Peyer's patch (tissue), 4 donors: ENCODE measurements around the gene EXOC4. TPM values are rescaled to one million over a fixed set of nuclear protein-coding genes. Genes with fewer than 3 reads are reported as not detected.
A peak's percentile ranks its signal among the peaks of the same experiment; 100 is the strongest.

ENCODE experiments used
- DNase-seq, 3 donors: peaks; one replicate each; pipeline ENCODE4 v3.0.0-alpha.2; 2017 to 2019
- H3K27ac ChIP-seq, 4 donors: fragments of 200-600 bp; sonication (generic); one replicate each; pipeline ENCODE4 v1.5.1; 2016 to 2019
- H3K27me3 ChIP-seq, 2 donors: fragments of 200-600 bp; sonication (generic); one replicate each; pipeline ENCODE4 v1.5.1; 2019
- H3K36me3 ChIP-seq, 3 donors: fragments of 200-600 bp; sonication (generic); one replicate each; pipeline ENCODE4 v1.5.1; 2016 to 2019
- H3K4me1 ChIP-seq, 4 donors: fragments of 200-600 bp; sonication (generic); one replicate each; pipeline ENCODE4 v1.5.1; 2016 to 2019
- H3K4me3 ChIP-seq, 4 donors: fragments of 200-600 bp; sonication (generic); 1 replicate in 3 of 4; 2 replicates in 1 of 4; pipeline ENCODE4 v1.5.1; 2016 to 2019; ENCODE audit warnings: mild to moderate bottlenecking in 1 of 4
- H3K9me3 ChIP-seq, 4 donors: fragments of 200-600 bp; sonication (generic); one replicate each; pipeline ENCODE4 v1.5.1; 2016 to 2019; ENCODE audit warnings: mild to moderate bottlenecking in 1 of 4
- CTCF ChIP-seq, 6 experiments: fragments of 450-650 bp in 4 of 6; fragments of 200-600 bp in 2 of 6; sonication (generic) in 1 of 6; IDR thresholded peaks; one replicate each; pipeline ENCODE4 v1.5.1; 2017 to 2019; ENCODE audit warnings: antibody characterized with exemption in 6 of 6, mild to moderate bottlenecking in 3 of 6, moderate library complexity in 1 of 6
- POLR2A ChIP-seq, 2 donors: fragments of 450-650 bp; IDR thresholded peaks; one replicate each; pipeline ENCODE4 v1.5.1; 2017; ENCODE audit warnings: antibody characterized with exemption in 2 of 2, mild to moderate bottlenecking in 2 of 2, moderate library complexity in 2 of 2
- total RNA-seq, 4 donors: library from RNA; depleted of rRNA; stranded (reverse); fragments of >200 nt; gene quantifications; one replicate each; pipeline ENCODE4 v1.1.0, GENCODE V29; 2016

Gene EXOC4
- total RNA-seq, 4 donors from 2014 or later: 128 to 502 (median 141) TPM

GRCh38 chr7:134014935-134015334, 762.1 kb downstream of the EXOC4 start:
- Histone ChIP-seq H3K4me1 (no peaks in the 10 kb centered on the region), H3K9me3 (no peaks in the 10 kb centered on the region), H3K36me3 (no peaks in the 10 kb centered on the region), H3K4me3 (no peak overlapping the region), H3K27me3 (no peaks in the 10 kb centered on the region), H3K27ac (no peak overlapping the region)
- TF ChIP-seq POLR2A (IDR thresholded peaks at IDR 0.05) (no peak), CTCF (IDR thresholded peaks at IDR 0.05) (no peak)
- no peak for DNase-seq

DNA sequence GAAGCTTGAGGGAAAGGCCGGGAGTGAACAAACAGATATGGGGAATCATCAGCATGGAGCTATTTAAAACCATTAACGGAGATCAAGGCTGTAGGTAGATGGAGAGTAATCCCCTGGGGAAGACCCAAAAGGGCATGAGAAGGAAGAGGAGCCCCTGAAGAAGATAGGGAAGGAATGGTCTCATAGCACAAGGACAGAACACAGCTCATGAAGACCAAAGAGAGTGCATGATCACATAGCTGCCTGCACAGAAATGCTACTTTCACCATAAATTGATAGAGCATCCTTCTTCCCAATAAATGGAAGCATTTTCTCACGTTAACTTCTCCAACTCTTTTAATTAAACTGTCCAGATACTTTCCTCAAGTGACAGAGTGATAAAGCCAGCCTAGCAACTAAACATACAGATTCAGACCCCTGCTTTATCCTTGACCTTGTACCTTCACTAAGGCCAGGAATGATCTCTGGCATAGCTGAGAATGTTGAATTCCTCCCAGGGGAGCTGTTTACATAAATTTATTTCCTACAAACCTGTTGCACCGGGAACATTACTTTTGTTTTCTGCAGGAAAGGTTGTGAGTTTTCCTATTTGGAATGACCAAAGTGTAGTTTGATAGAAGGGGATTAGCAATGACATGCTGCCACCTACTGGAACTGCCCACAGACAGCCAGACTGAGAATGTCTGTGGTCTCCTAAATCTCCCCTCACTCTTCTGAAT, 763.5 kb downstream of the EXOC4 start:
- Histone ChIP-seq H3K4me3 (no peak overlapping the region), H3K36me3 (no peaks in the 10 kb centered on the region), H3K27ac (no peak overlapping the region), H3K9me3 (no peaks in the 10 kb centered on the region), H3K27me3 (no peaks in the 10 kb centered on the region), H3K4me1 (no peaks in the 10 kb centered on the region)
- DNase-seq: no peak
- peak in 4 of 6 experiments; percentile 34 to 54 (median 46) for TF ChIP-seq CTCF (IDR thresholded peaks at IDR 0.05)
- TF ChIP-seq POLR2A (IDR thresholded peaks at IDR 0.05): no peak

GRCh38 chr7:134016942-134017303, 764.0 kb downstream of the EXOC4 start:
- no peak for DNase-seq
- no peak for TF ChIP-seq CTCF (IDR thresholded peaks at IDR 0.05)
- no peak for TF ChIP-seq POLR2A (IDR thresholded peaks at IDR 0.05)
- Histone ChIP-seq H3K36me3 (no peaks in the 10 kb centered on the region), H3K4me3 (no peak overlapping the region), H3K9me3 (no peaks in the 10 kb centered on the region), H3K4me1 (no peaks in the 10 kb centered on the region), H3K27me3 (no peaks in the 10 kb centered on the region), H3K27ac (no peak overlapping the region)

DNA sequence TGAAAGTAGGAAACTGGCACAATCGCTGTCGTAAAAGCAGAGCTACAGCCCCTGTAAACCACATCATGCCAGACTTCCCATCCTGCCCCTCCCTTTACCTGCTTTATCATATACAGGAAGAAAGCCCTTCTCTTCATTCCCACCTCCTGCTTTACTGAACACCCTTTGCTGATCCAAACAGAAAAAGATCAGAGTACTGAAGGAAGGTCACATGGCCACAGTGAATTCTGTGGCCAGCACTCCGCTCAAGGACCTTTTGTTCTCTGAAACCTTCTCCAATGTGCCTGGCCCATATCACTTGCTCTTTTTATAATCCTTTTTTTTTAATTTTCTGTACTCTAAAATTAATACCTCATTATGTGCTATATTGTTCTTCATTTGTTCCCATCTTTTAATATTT, 765.4 kb downstream of the EXOC4 start:
- DNase-seq: no peak
- H3K36me3 ChIP-seq: no peaks in the 10 kb centered on the region
- TF ChIP-seq POLR2A (IDR thresholded peaks at IDR 0.05) (no peak), CTCF (IDR thresholded peaks at IDR 0.05) (no peak)
- H3K27me3 ChIP-seq: no peaks in the 10 kb centered on the region
- no peaks in the 10 kb centered on the region for H3K4me1 ChIP-seq
- H3K4me3 ChIP-seq: no peak overlapping the region
- no peaks in the 10 kb centered on the region for H3K9me3 ChIP-seq
- H3K27ac ChIP-seq: no peak overlapping the region

- Histone ChIP-seq H3K4me1 (no peaks in the 10 kb centered on the region), H3K9me3 (no peaks in the 10 kb centered on the region), H3K4me3 (no peak overlapping the region), H3K27ac (no peak overlapping the region), H3K27me3 (no peaks in the 10 kb centered on the region), H3K36me3 (no peaks in the 10 kb centered on the region)
- TF ChIP-seq POLR2A (IDR thresholded peaks at IDR 0.05): no peak
- TF ChIP-seq CTCF (IDR thresholded peaks at IDR 0.05): no peak
- no peak for DNase-seq
Observed at GRCh38 chr7:134019251-134019650, 766.4 kb downstream of the EXOC4 start.

DNA sequence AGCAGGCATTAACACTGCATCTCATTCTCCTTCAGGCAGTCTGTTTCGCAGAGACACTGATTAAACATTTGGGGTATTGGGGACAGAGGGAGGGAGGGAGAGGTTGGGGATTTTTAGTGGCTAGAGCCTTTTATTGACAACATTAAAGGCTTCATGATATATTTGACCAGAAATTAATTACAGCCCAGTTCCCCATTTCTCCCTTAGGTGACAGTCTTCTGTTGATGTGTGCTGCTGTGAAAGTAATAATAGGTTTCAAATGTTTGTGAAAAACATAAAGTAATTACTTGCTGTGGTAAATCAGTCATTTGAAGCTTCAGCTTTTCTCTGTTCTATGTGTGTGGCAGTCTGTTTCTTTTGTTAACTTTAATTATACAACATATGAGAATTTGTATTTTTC, 769.0 kb downstream of the EXOC4 start:
- Histone ChIP-seq H3K27ac (no peak overlapping the region), H3K9me3 (no peaks in the 10 kb centered on the region), H3K4me3 (no peak overlapping the region), H3K4me1 (no peaks in the 10 kb centered on the region), H3K36me3 (no peaks in the 10 kb centered on the region), H3K27me3 (no peaks in the 10 kb centered on the region)
- TF ChIP-seq CTCF (IDR thresholded peaks at IDR 0.05): no peak
- TF ChIP-seq POLR2A (IDR thresholded peaks at IDR 0.05): no peak
- DNase-seq: no peak
